HG03045 (cell line): ENCODE measurements around the gene SLC16A7.

ENCODE experiments used
- ATAC-seq: cut with Tn5 transposase; IDR thresholded peaks from one replicate; pipeline ENCODE4 v1.9.1; 2021; ENCODE audit warnings: mild to moderate bottlenecking, moderate library complexity; ENCODE audit not compliant: unreplicated experiment

SLC16A7 gene

GRCh38 chr12:59619461-59620240 is 23.8 kb downstream of the SLC16A7 start:
- ATAC-seq = no peak

GRCh38 chr12:59620326-59620725 is 24.5 kb downstream of the SLC16A7 start:
- ATAC-seq = no peak

- no peak for ATAC-seq
These were observed 29.1 kb downstream of the SLC16A7 start for GRCh38 chr12:59624732-59625460.

- ATAC-seq = no peak
These were observed 30.6 kb downstream of the SLC16A7 start for GRCh38 chr12:59626382-59626781.

GRCh38 chr12:59627582-59627981 is 31.8 kb downstream of the SLC16A7 start:
- ATAC-seq = no peak

- no peak for ATAC-seq
These were observed 34.1 kb downstream of the SLC16A7 start for GRCh38 chr12:59629890-59630289.

- no peak for ATAC-seq
These were observed 36.6 kb downstream of the SLC16A7 start for GRCh38 chr12:59632408-59632807.

GRCh38 chr12:59634254-59634653 is 38.4 kb downstream of the SLC16A7 start:
- no peak for ATAC-seq

- ATAC-seq = no peak
These were observed 41.3 kb downstream of the SLC16A7 start for GRCh38 chr12:59636945-59637691.

GRCh38 chr12:59637692-59638070 is 41.9 kb downstream of the SLC16A7 start:
- no peak for ATAC-seq

- no peak for ATAC-seq
These were observed 47.7 kb downstream of the SLC16A7 start for GRCh38 chr12:59643550-59643949.

- no peak for ATAC-seq
These were observed 49.4 kb downstream of the SLC16A7 start for GRCh38 chr12:59645242-59645641.

- no peak for ATAC-seq
These were observed 50.8 kb downstream of the SLC16A7 start for GRCh38 chr12:59646636-59647035.

GRCh38 chr12:59649203-59649602 is 53.4 kb downstream of the SLC16A7 start:
- no peak for ATAC-seq

- ATAC-seq = no peak
These were observed 54.9 kb downstream of the SLC16A7 start for GRCh38 chr12:59650588-59651228.

GRCh38 chr12:59651229-59651920 is 55.5 kb downstream of the SLC16A7 start:
- ATAC-seq = no peak

GRCh38 chr12:59652130-59652529 is 56.3 kb downstream of the SLC16A7 start:
- ATAC-seq = no peak

- ATAC-seq = no peak
These were observed 58.2 kb downstream of the SLC16A7 start for GRCh38 chr12:59654061-59654460.

- ATAC-seq = no peak
These were observed 61.4 kb downstream of the SLC16A7 start for GRCh38 chr12:59657266-59657665.

- no peak for ATAC-seq
These were observed 61.9 kb downstream of the SLC16A7 start for GRCh38 chr12:59657711-59658110.

GRCh38 chr12:59660148-59660547 is 64.3 kb downstream of the SLC16A7 start:
- no peak for ATAC-seq
